Astrocyte of the spinal cord (primary cell): ENCODE results near the gene PSMA3.

Source experiments
- DNase-seq: peaks from one replicate; pipeline ENCODE4 v3.0.0; 2011; ENCODE audit warnings: low read depth, low spot score
- H3K4me3 ChIP-seq: 2 replicates; pipeline ENCODE4 v1.5.1; 2011; ENCODE audit warnings: low read depth, mild to moderate bottlenecking, low read length, moderate library complexity
- CTCF ChIP-seq: IDR thresholded peaks from 2 replicates; pipeline ENCODE4 v1.5.1; 2012; ENCODE audit warnings: low read depth, mild to moderate bottlenecking, low read length, inconsistent platforms
- in situ Hi-C: cut with HindIII; loops from 2 replicates; pipeline ENCODE4 v1.10.0; 2017; ENCODE audit warnings: low sequenced_read_pairs

PSMA3 gene

GRCh38 chr14:58307597-58308316 lies 63.1 kb downstream of the PSMA3 start:
- no peak overlapping the region for H3K4me3 ChIP-seq
- TF ChIP-seq CTCF: no peak
- in situ Hi-C loops: no loop called here
- no peak for DNase-seq

GRCh38 chr14:58309086-58309485 lies 64.4 kb downstream of the PSMA3 start:
- TF ChIP-seq CTCF: no peak
- no peak for DNase-seq
- in situ Hi-C loops: no loop called here
- H3K4me3 ChIP-seq: no peak overlapping the region

- H3K4me3 ChIP-seq: no peak overlapping the region
- no peak for DNase-seq
- no peak for TF ChIP-seq CTCF
- in situ Hi-C loops: no loop called here
Observed at GRCh38 chr14:58313699-58314098, 69.1 kb downstream of the PSMA3 start.

- no peak for DNase-seq
- no peak for TF ChIP-seq CTCF
- no peak overlapping the region for H3K4me3 ChIP-seq
- in situ Hi-C loops: no loop called here
Observed at GRCh38 chr14:58315606-58316005, 71.0 kb downstream of the PSMA3 start.
